H9 (cell line): Measurements from ENCODE around the gene DPYSL3. TPM values are rescaled to one million over a fixed set of nuclear protein-coding genes. Genes with fewer than 3 reads are reported as not detected.

Source experiments
- DNase-seq: peaks from one replicate; pipeline ENCODE4 v3.0.0-alpha.2; 2017
- H2AFZ ChIP-seq: one replicate; pipeline ENCODE4 v1.6.1; 2013; ENCODE audit warnings: mild to moderate bottlenecking, low read length, control low read depth, moderate library complexity
- H2AK5ac ChIP-seq: 2 replicates; pipeline ENCODE4 v1.6.1; 2013; ENCODE audit warnings: low read length, control low read depth, mixed read lengths; ENCODE audit not compliant: insufficient read length
- H2BK120ac ChIP-seq: one replicate; pipeline ENCODE4 v1.6.1; 2013; ENCODE audit warnings: low read depth, mild to moderate bottlenecking, low read length, control low read depth, inconsistent platforms; ENCODE audit not compliant: poor library complexity, severe bottlenecking
- H2BK12ac ChIP-seq: 2 replicates; pipeline ENCODE4 v1.6.1; 2013; ENCODE audit warnings: low read length, control low read depth, mixed read lengths, low read depth; ENCODE audit not compliant: insufficient read length
- H2BK15ac ChIP-seq: 2 replicates; pipeline ENCODE4 v1.6.1; 2013; ENCODE audit warnings: low read depth, low read length, control low read depth
- H2BK20ac ChIP-seq: one replicate; pipeline ENCODE4 v1.6.1; 2013; ENCODE audit warnings: low read depth, mild to moderate bottlenecking, low read length, control low read depth, inconsistent platforms; ENCODE audit not compliant: poor library complexity, severe bottlenecking
- H2BK5ac ChIP-seq: 2 replicates; pipeline ENCODE4 v1.6.1; 2013; ENCODE audit warnings: low read length, control low read depth, mixed read lengths; ENCODE audit not compliant: insufficient read length
- H3K14ac ChIP-seq: 2 replicates; pipeline ENCODE4 v1.6.1; 2013; ENCODE audit warnings: low read length, control low read depth; ENCODE audit not compliant: insufficient read depth
- H3K18ac ChIP-seq: 2 replicates; pipeline ENCODE4 v1.6.1; 2013; ENCODE audit warnings: low read depth, mild to moderate bottlenecking, mixed read lengths, low read length, control low read depth; ENCODE audit not compliant: insufficient read length
- H3K23ac ChIP-seq: 2 replicates; pipeline ENCODE4 v1.6.1; 2013; ENCODE audit warnings: low read length, control low read depth, mixed read lengths, low read depth; ENCODE audit not compliant: insufficient read length
- H3K23me2 ChIP-seq: 2 replicates; pipeline ENCODE4 v1.6.1; 2013; ENCODE audit warnings: low read depth, mild to moderate bottlenecking, mixed read lengths, low read length, control low read depth; ENCODE audit not compliant: insufficient read length, poor library complexity, severe bottlenecking
- H3K27ac ChIP-seq: 2 replicates; pipeline ENCODE4 v1.5.1; 2013; ENCODE audit warnings: low read length, control low read depth, mixed read lengths, low read depth; ENCODE audit not compliant: insufficient read length
- H3K27me3 ChIP-seq: 2 replicates; pipeline ENCODE4 v1.6.1; 2013; ENCODE audit warnings: low read length, control low read depth, inconsistent platforms; ENCODE audit not compliant: insufficient read depth
- H3K4ac ChIP-seq: 2 replicates; pipeline ENCODE4 v1.6.1; 2013; ENCODE audit warnings: low read depth, mild to moderate bottlenecking, control low read depth, inconsistent platforms, low read length, moderate library complexity
- H3K4me1 ChIP-seq: 2 replicates; pipeline ENCODE4 v1.6.1; 2013; ENCODE audit warnings: low read length, control low read depth, inconsistent platforms; ENCODE audit not compliant: insufficient read depth
- H3K4me2 ChIP-seq: 2 replicates; pipeline ENCODE4 v1.6.1; 2013; ENCODE audit warnings: low read length, control low read depth, mixed read lengths; ENCODE audit not compliant: insufficient read length, insufficient read depth
- H3K56ac ChIP-seq: 2 replicates; pipeline ENCODE4 v1.6.1; 2013; ENCODE audit warnings: low read depth, mild to moderate bottlenecking, mixed read lengths, low read length, control low read depth; ENCODE audit not compliant: insufficient read length
- H3K79me1 ChIP-seq: 2 replicates; pipeline ENCODE4 v1.6.1; 2013; ENCODE audit warnings: low read depth, mild to moderate bottlenecking, moderate library complexity, low read length, control low read depth, inconsistent platforms; ENCODE audit not compliant: insufficient read depth, poor library complexity, severe bottlenecking
- H3K79me2 ChIP-seq: 2 replicates; pipeline ENCODE4 v1.6.1; 2013; ENCODE audit warnings: low read length, control low read depth, inconsistent platforms; ENCODE audit not compliant: insufficient read depth
- H3K9ac ChIP-seq: 2 replicates; pipeline ENCODE4 v1.6.1; 2013; ENCODE audit warnings: low read length, control low read depth, mixed read lengths; ENCODE audit not compliant: insufficient read length; ENCODE audit errors: extremely low read depth
- H3K9me3 ChIP-seq: one replicate; pipeline ENCODE4 v1.6.1; 2013; ENCODE audit warnings: low read depth, low read length, inconsistent platforms; ENCODE audit not compliant: control insufficient read depth
- H3T11ph ChIP-seq: one replicate; pipeline ENCODE4 v1.6.1; 2013; ENCODE audit warnings: mild to moderate bottlenecking, low read length, control low read depth, inconsistent platforms
- H4K20me1 ChIP-seq: one replicate; pipeline ENCODE4 v1.6.1; 2013; ENCODE audit not compliant: control insufficient read depth, insufficient read length, insufficient read depth
- H4K5ac ChIP-seq: 2 replicates; pipeline ENCODE4 v1.6.1; 2013; ENCODE audit warnings: low read depth, mild to moderate bottlenecking, mixed read lengths, low read length, control low read depth; ENCODE audit not compliant: insufficient read length
- H4K8ac ChIP-seq: replicated peaks from 2 replicates; pipeline ENCODE4 v1.6.1; 2013; ENCODE audit warnings: low read length, control low read depth, mixed read lengths, low read depth; ENCODE audit not compliant: insufficient read length
- H4K91ac ChIP-seq: 2 replicates; pipeline ENCODE4 v1.6.1; 2013; ENCODE audit warnings: low read depth, mild to moderate bottlenecking, moderate library complexity, mixed read lengths, low read length, control low read depth; ENCODE audit not compliant: insufficient read length
- H3K27ac Mint-ChIP-seq, 3 experiments: 2 replicates in 2 of 3; 3 replicates in 1 of 3; pipeline ENCODE4 v1.8.0; 2020 to 2021; ENCODE audit warnings: mixed read lengths in 3 of 3, mild to moderate bottlenecking in 1 of 3, moderate library complexity in 1 of 3
- H3K27me3 Mint-ChIP-seq: 2 replicates; pipeline ENCODE4 v1.8.0; 2021; ENCODE audit warnings: low read depth, mild to moderate bottlenecking, moderate library complexity, mixed read lengths
- H3K36me3 Mint-ChIP-seq, 3 experiments: 2 replicates in 2 of 3; 3 replicates in 1 of 3; pipeline ENCODE4 v1.8.0; 2020 to 2021; ENCODE audit warnings: low read depth in 3 of 3, mixed read lengths in 3 of 3; ENCODE audit not compliant: insufficient read depth in 1 of 3
- H3K4me1 Mint-ChIP-seq, 2 experiments: 2 replicates each; pipeline ENCODE4 v1.8.0; 2020; ENCODE audit warnings: mixed read lengths in 2 of 2
- H3K4me3 Mint-ChIP-seq, 2 experiments: 2 replicates in 1 of 2; 3 replicates in 1 of 2; pipeline ENCODE4 v1.8.0; 2020 to 2021; ENCODE audit warnings: mild to moderate bottlenecking in 2 of 2, mixed read lengths in 2 of 2, moderate library complexity in 1 of 2
- H3K9me3 Mint-ChIP-seq, 2 experiments: 2 replicates in 1 of 2; 3 replicates in 1 of 2; pipeline ENCODE4 v1.8.0; 2020; ENCODE audit warnings: mild to moderate bottlenecking in 2 of 2, mixed read lengths in 2 of 2, moderate library complexity in 1 of 2
- WGBS: extraction: QIAGEN DNeasy Blood & Tissue Kit; methylation state at CpG from one replicate; pipeline ENCODE4 v1.1.7; 2013; ENCODE audit warnings: missing lambda C conversion rate, low lambda C conversion rate, mixed read lengths; ENCODE audit not compliant: insufficient read length; ENCODE audit errors: extremely low coverage; 5-methylcytosine and 5-hydroxymethylcytosine counted together
- total RNA-seq: library from RNA; stranded (reverse); gene quantifications from 2 replicates; pipeline ENCODE4 v1.2.1, GENCODE V29; 2021
- TF ChIP-seq, protein P1 (sequence below): fragments of 200-600 bp; sonication (generic); conservative IDR thresholded peaks from 3 replicates; pipeline ENCODE4 v1.8.0; 2021; ENCODE audit warnings: antibody characterized with exemption, mild to moderate bottlenecking

The DPYSL3 gene
- total RNA-seq, 1 experiment from 2014 or later = 515 TPM

DNA sequence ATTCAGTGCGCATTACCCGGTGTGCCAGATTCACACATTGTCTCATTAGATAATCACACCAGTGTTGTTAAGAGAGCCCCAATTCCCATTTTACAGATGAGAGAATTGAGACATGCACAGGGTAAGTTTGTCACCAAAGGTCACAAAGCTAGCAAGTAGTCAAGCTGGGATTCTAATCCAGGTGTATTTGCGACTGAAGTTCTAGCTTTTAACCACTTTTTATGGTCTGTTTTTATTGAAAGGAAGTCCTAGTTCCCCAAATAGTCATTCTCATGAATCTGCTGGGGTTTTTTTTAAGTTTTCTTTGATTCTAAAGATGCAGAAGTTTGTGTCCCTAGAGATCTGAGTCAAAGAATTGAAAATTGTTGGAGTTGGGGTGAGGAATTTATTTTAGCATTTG, 136.5 kb downstream of the DPYSL3 start:
- Histone ChIP-seq H3K27me3 (no peaks in the 10 kb centered on the region), H3K9me3 (no peaks in the 10 kb centered on the region), H2BK120ac (no peak overlapping the region), H3K79me2 (no peaks in the 10 kb centered on the region), H3K23ac (no peak overlapping the region), H2BK5ac (no peak overlapping the region), H2BK12ac (no peak overlapping the region), H3K4ac (no peak overlapping the region), H4K8ac (no peak overlapping the region), H4K91ac (no peak overlapping the region), H4K20me1 (no peaks in the 10 kb centered on the region), H4K5ac (no peak overlapping the region), H2AFZ (no peak overlapping the region), H2BK20ac (no peak overlapping the region), H3K18ac (no peak overlapping the region), H3K9ac (no peak overlapping the region), H3K27ac (no peak overlapping the region), H3K4me2 (no peak overlapping the region), H3K56ac (no peak overlapping the region), H3K79me1 (no peaks in the 10 kb centered on the region), H2AK5ac (no peak overlapping the region), H3K14ac (no peak overlapping the region), H2BK15ac (no peak overlapping the region), H3K4me1 (no peaks in the 10 kb centered on the region), H3K23me2 (no peaks in the 10 kb centered on the region), H3T11ph (no peak overlapping the region)
- H3K4me3 Mint-ChIP-seq = no peak overlapping the region
- H3K36me3 Mint-ChIP-seq = peaks cover 3 to 5% (median 4%) of the 10 kb centered on the region in 3 experiments
- peaks cover 4 to 5% of the 10 kb centered on the region in 2 experiments for H3K9me3 Mint-ChIP-seq
- H3K27ac Mint-ChIP-seq = no peak overlapping the region
- H3K27me3 Mint-ChIP-seq = no peaks in the 10 kb centered on the region
- no peak for DNase-seq
- H3K4me1 Mint-ChIP-seq = no peaks in the 10 kb centered on the region
- TF ChIP-seq, protein P1, sequence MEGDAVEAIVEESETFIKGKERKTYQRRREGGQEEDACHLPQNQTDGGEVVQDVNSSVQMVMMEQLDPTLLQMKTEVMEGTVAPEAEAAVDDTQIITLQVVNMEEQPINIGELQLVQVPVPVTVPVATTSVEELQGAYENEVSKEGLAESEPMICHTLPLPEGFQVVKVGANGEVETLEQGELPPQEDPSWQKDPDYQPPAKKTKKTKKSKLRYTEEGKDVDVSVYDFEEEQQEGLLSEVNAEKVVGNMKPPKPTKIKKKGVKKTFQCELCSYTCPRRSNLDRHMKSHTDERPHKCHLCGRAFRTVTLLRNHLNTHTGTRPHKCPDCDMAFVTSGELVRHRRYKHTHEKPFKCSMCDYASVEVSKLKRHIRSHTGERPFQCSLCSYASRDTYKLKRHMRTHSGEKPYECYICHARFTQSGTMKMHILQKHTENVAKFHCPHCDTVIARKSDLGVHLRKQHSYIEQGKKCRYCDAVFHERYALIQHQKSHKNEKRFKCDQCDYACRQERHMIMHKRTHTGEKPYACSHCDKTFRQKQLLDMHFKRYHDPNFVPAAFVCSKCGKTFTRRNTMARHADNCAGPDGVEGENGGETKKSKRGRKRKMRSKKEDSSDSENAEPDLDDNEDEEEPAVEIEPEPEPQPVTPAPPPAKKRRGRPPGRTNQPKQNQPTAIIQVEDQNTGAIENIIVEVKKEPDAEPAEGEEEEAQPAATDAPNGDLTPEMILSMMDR = no peak
- no CpG with 5 or more reads among the region's 3 CpGs for WGBS
